ENCODE data around the gene NR4A2.

DNA sequence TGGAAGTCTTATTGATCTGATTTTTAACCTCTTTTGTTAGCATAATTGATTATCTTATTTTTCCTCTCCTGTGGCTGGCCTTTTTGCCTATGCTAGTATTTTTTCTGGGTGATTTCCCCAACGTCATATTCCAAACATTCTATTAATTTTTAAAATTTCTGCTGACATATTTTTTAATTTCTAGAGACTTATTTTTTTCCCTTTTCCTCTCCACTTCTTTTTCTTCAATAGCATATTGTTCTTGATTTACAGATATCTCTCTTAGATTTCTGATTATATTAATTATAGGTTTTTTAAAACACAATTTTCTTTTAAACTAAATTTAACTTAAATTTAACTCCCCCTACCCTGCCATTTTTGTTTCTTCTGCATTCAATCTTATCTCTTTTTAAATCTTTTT lies 47.2 kb upstream of the NR4A2 start:
- TF ChIP-seq POLR2AphosphoS5 (IDR thresholded peaks at IDR 0.05; ENCODE audit: low read depth, low read length) (no peak), POLR2A (IDR thresholded peaks at IDR 0.05; ENCODE audit: low read depth, low read length) (no peak)
